GM12878 (cell line): Measurements from ENCODE around the gene CREBBP.

ENCODE experiments used
- ATF2 ChIP-seq: IDR thresholded peaks from 2 replicates; pipeline ENCODE4 v1.6.1; 2012; ENCODE audit warnings: low read length, inconsistent platforms
- CHD2 ChIP-seq: IDR thresholded peaks from 2 replicates; pipeline ENCODE4 v1.6.1; 2011; ENCODE audit warnings: low read depth, low read length, improper control_type of control experiment, borderline replicate concordance
- CHD4 ChIP-seq: fragments of 200-600 bp; sonication (generic); IDR thresholded peaks from 2 replicates; pipeline ENCODE4 v1.6.1; 2016; ENCODE audit warnings: mild to moderate bottlenecking
- CTCF ChIP-seq, 3 experiments: IDR thresholded peaks in 2 of 3; conservative IDR thresholded peaks in 1 of 3; 2 replicates each; pipeline ENCODE4 v1.5.1; 2011; ENCODE audit warnings: low read depth in 3 of 3, low read length in 3 of 3, mild to moderate bottlenecking in 3 of 3, control low read depth in 2 of 3, moderate library complexity in 2 of 3, inconsistent platforms in 1 of 3, mixed read lengths in 1 of 3; ENCODE audit not compliant: control insufficient read depth in 2 of 3, insufficient read depth in 1 of 3; ENCODE audit errors: extremely low read depth in 1 of 3
- ESRRA ChIP-seq: IDR thresholded peaks from 2 replicates; pipeline ENCODE4 v1.6.1; 2012; ENCODE audit warnings: mild to moderate bottlenecking, low read length, improper control_type of control experiment
- PML ChIP-seq: IDR thresholded peaks from 2 replicates; pipeline ENCODE4 v1.6.1; 2012; ENCODE audit warnings: low read length, inconsistent platforms
- POLR2A ChIP-seq: IDR thresholded peaks from 2 replicates; pipeline ENCODE4 v1.6.1; 2011; ENCODE audit warnings: low read depth, mild to moderate bottlenecking, low read length
- POLR2AphosphoS5 ChIP-seq: IDR thresholded peaks from 2 replicates; pipeline ENCODE4 v1.6.1; 2011; ENCODE audit warnings: mild to moderate bottlenecking, low read length, inconsistent platforms
- TAF1 ChIP-seq: IDR thresholded peaks from 2 replicates; pipeline ENCODE4 v1.6.1; 2011; ENCODE audit warnings: mild to moderate bottlenecking, low read depth, low read length, borderline replicate concordance
- ZBTB33 ChIP-seq: fragments of 450-650 bp; IDR thresholded peaks from 2 replicates; pipeline ENCODE4 v1.6.1; 2017; ENCODE audit warnings: mild to moderate bottlenecking

- TF ChIP-seq CTCF (IDR thresholded peaks at IDR 0.05 in 2 of 3, conservative IDR thresholded peaks at IDR 0.05 in 1 of 3; ENCODE audit: control insufficient read depth in 2 of 3, extremely low read depth in 1 of 3, insufficient read depth in 1 of 3, low read depth in 3 of 3, low read length in 3 of 3) (no peak), ESRRA (no peak), POLR2AphosphoS5 (no peak), ZBTB33 (no peak), CHD4 (no peak), CHD2 (no peak), ATF2 (no peak), POLR2A (no peak), TAF1 (no peak), PML (no peak)
Measured at GRCh38 chr16:3739636-3740035, 140.9 kb downstream of the CREBBP start.
